MCF 10A (cell line): ENCODE data around the gene CDK14. TPM values are rescaled to one million over a fixed set of nuclear protein-coding genes. Genes with fewer than 3 reads are reported as not detected.

Source experiments
- BruUV-seq: library from RNA; stranded (reverse); fragments of 400-500 nt; replicated peaks from 2 replicates; lab custom pipeline; 2021; lab: Mats Ljungman, UMichigan
- CTCF ChIA-PET: fragments of 300-600 bp; sonication (Branson Sonifier 250); formaldehyde crosslinking; extraction: SDS; loops from one replicate; lab custom pipeline; 2021; ENCODE audit warnings: antibody characterized with exemption, inconsistent platforms; lab: Yijun Ruan, JAX
- POLR2A ChIA-PET: fragments of 300-600, 350-650 bp; sonication (Branson Sonifier 250); formaldehyde crosslinking; extraction: SDS; loops from one replicate; lab custom pipeline; 2020; ENCODE audit warnings: antibody characterized with exemption, inconsistent platforms; lab: Yijun Ruan, JAX
- DNase-seq: peaks from one replicate; pipeline ENCODE4 v3.0.0-alpha.2; 2018; ENCODE audit not compliant: unreplicated experiment
- H3K27ac Mint-ChIP-seq: one replicate; pipeline ENCODE4 v1.8.0; 2022; ENCODE audit warnings: mild to moderate bottlenecking, low read depth, mixed read lengths; ENCODE audit not compliant: unreplicated experiment
- H3K27me3 Mint-ChIP-seq: one replicate; pipeline ENCODE4 v1.8.0; 2022; ENCODE audit warnings: mixed read lengths; ENCODE audit not compliant: insufficient read depth, unreplicated experiment
- H3K36me3 Mint-ChIP-seq: one replicate; pipeline ENCODE4 v1.8.0; 2022; ENCODE audit warnings: mild to moderate bottlenecking, moderate library complexity, mixed read lengths; ENCODE audit not compliant: insufficient read depth, unreplicated experiment
- H3K4me1 Mint-ChIP-seq: one replicate; pipeline ENCODE4 v1.8.0; 2022; ENCODE audit warnings: mixed read lengths; ENCODE audit not compliant: insufficient read depth, unreplicated experiment
- H3K4me3 Mint-ChIP-seq: one replicate; pipeline ENCODE4 v1.8.0; 2022; ENCODE audit warnings: mild to moderate bottlenecking, moderate library complexity, mixed read lengths; ENCODE audit not compliant: unreplicated experiment
- H3K9me3 Mint-ChIP-seq: one replicate; pipeline ENCODE4 v1.8.0; 2022; ENCODE audit warnings: mixed read lengths; ENCODE audit not compliant: unreplicated experiment
- intact Hi-C: fragments of 100-400 bp; cut with micrococcal nuclease; formaldehyde crosslinking; loops from 2 replicates; pipeline ENCODE4 v1.14.1; 2022
- total RNA-seq: library from RNA; stranded (reverse); gene quantifications from 2 replicates; pipeline ENCODE4 v1.2.3, GENCODE V29; 2022
- TF ChIP-seq, protein P1 (sequence below): fragments of 200-600 bp; IDR thresholded peaks from one replicate; pipeline ENCODE4 v1.8.0; 2022; ENCODE audit warnings: antibody characterized with exemption, mild to moderate bottlenecking; ENCODE audit not compliant: unreplicated experiment

CDK14 gene
- total RNA-seq, 1 experiment from 2014 or later: 32.0 TPM

- TF ChIP-seq, protein P1, sequence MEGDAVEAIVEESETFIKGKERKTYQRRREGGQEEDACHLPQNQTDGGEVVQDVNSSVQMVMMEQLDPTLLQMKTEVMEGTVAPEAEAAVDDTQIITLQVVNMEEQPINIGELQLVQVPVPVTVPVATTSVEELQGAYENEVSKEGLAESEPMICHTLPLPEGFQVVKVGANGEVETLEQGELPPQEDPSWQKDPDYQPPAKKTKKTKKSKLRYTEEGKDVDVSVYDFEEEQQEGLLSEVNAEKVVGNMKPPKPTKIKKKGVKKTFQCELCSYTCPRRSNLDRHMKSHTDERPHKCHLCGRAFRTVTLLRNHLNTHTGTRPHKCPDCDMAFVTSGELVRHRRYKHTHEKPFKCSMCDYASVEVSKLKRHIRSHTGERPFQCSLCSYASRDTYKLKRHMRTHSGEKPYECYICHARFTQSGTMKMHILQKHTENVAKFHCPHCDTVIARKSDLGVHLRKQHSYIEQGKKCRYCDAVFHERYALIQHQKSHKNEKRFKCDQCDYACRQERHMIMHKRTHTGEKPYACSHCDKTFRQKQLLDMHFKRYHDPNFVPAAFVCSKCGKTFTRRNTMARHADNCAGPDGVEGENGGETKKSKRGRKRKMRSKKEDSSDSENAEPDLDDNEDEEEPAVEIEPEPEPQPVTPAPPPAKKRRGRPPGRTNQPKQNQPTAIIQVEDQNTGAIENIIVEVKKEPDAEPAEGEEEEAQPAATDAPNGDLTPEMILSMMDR: no peak
- DNase-seq: no peak
- POLR2A ChIA-PET: interaction anchor here (0.6 kb wide), 1 partner anchor 54 kb away, joined by 3 read pairs; no protein-coding TSS in a partner anchor
- no peak overlapping the region for H3K4me3 Mint-ChIP-seq
- no peaks in the 10 kb centered on the region for H3K36me3 Mint-ChIP-seq
- no TSS peak for BruUV-seq
- no peaks in the 10 kb centered on the region for H3K9me3 Mint-ChIP-seq
- H3K27me3 Mint-ChIP-seq: no peaks in the 10 kb centered on the region
- intact Hi-C loops: no loop called here
- CTCF ChIA-PET: interaction anchor here (0.8 to 1.4 kb wide), 2 partner anchors 11 to 41 kb away, joined by 3 to 5 read pairs; no protein-coding TSS in a partner anchor
- no peaks in the 10 kb centered on the region for H3K4me1 Mint-ChIP-seq
- no peak overlapping the region for H3K27ac Mint-ChIP-seq
These were observed 372.8 kb downstream of the CDK14 start for GRCh38 chr7:90968871-90969270.

DNA sequence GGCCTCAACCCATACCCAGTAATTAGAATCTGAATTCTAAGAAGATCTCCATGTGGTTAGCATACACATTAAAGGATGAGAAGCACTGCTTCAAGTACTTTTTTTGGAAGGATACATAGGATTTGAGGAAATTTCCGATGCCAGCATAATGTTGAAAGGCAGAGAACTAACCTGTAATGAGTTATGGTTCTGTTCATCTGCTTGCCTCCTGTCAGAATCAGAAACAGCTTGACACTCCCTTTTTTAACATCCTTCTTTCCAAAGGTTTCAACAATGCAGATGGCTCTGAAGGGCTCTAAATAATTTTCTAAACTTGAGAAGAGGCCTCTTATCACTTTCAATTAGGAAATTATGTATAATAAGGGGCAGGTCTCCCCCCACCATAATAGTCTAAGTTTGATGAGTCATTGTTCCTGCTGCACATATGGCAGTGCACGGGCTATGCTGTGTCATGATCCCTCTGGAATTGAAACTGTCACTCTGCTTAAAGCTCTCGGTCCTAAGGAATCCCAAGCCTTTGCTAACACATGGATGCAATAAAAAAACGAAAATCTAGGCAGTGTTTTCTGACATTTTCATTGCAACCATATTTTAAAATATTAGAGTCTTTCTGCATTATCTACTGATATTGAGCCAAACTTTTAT lies 376.9 kb downstream of the CDK14 start:
- H3K36me3 Mint-ChIP-seq: no peaks in the 10 kb centered on the region
- intact Hi-C loops: no loop called here
- H3K27me3 Mint-ChIP-seq: no peaks in the 10 kb centered on the region
- DNase-seq: no peak
- TF ChIP-seq, protein P1: no peak
- H3K9me3 Mint-ChIP-seq: peaks cover 20% of the 10 kb centered on the region
- no peaks in the 10 kb centered on the region for H3K4me1 Mint-ChIP-seq
- CTCF ChIA-PET: interaction anchor here (0.7 kb wide), 1 partner anchor 30 kb away, joined by 3 read pairs; no protein-coding TSS in a partner anchor
- H3K4me3 Mint-ChIP-seq: no peak overlapping the region
- POLR2A ChIA-PET: interaction anchor here (1.4 kb wide), 1 partner anchor 16 kb away, joined by 3 read pairs; no protein-coding TSS in a partner anchor
- no TSS peak for BruUV-seq
- H3K27ac Mint-ChIP-seq: no peak overlapping the region

- POLR2A ChIA-PET: no interaction called here
- Mint-ChIP-seq H3K27me3 (no peaks in the 10 kb centered on the region), H3K27ac (no peak overlapping the region), H3K4me1 (no peaks in the 10 kb centered on the region), H3K36me3 (no peaks in the 10 kb centered on the region), H3K4me3 (no peak overlapping the region), H3K9me3 (peaks cover 22% of the 10 kb centered on the region)
- TF ChIP-seq, protein P1: no peak
- intact Hi-C loops: no loop called here
- DNase-seq: no peak
- CTCF ChIA-PET: interaction anchor here (0.8 kb wide), 1 partner anchor 139 kb away, joined by 3 read pairs; no protein-coding TSS in a partner anchor
- BruUV-seq: no TSS peak
These were observed 380.9 kb downstream of the CDK14 start for GRCh38 chr7:90977056-90977455.

DNA sequence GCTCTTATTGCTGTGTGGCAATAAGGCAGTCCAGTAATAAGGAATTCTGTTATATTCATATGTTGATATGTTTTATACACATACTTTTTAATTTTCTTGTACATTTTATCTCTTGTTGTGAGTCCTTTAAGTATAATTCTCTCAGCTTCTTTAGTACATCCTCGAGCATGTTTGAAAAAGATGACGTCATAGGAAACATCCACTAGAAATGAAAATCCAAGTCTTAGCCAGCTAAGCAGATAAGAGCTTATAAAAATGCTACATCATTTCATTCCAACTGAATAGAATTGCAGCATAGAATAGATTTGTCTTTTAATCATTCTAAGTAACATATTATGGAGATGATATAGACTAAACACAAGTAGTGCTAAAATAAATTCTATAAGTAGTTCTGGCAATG lies 384.4 kb downstream of the CDK14 start:
- ChIA-PET POLR2A (interaction anchor here (0.8 kb wide), 1 partner anchor 25 kb away, joined by 3 read pairs; no protein-coding TSS in a partner anchor), CTCF (interaction anchor here (0.6 to 0.7 kb wide), 2 partner anchors 48 to 1346 kb away, joined by 3 to 4 read pairs; no protein-coding TSS in a partner anchor)
- intact Hi-C loops: no loop called here
- H3K36me3 Mint-ChIP-seq: peaks cover 16% of the 10 kb centered on the region
- H3K27ac Mint-ChIP-seq: no peak overlapping the region
- DNase-seq: no peak
- H3K9me3 Mint-ChIP-seq: peaks cover 18% of the 10 kb centered on the region
- TF ChIP-seq, protein P1: no peak
- no peak overlapping the region for H3K4me3 Mint-ChIP-seq
- BruUV-seq: no TSS peak
- no peaks in the 10 kb centered on the region for H3K27me3 Mint-ChIP-seq
- H3K4me1 Mint-ChIP-seq: no peaks in the 10 kb centered on the region
